ENCODE measurements around the gene SULT1A1. TPM values are rescaled to one million over a fixed set of nuclear protein-coding genes. Genes with fewer than 3 reads are reported as not detected.

SULT1A1 gene
- polyA plus RNA-seq, 3 donors = 96.3 to 362 (median 320) TPM

DNA sequence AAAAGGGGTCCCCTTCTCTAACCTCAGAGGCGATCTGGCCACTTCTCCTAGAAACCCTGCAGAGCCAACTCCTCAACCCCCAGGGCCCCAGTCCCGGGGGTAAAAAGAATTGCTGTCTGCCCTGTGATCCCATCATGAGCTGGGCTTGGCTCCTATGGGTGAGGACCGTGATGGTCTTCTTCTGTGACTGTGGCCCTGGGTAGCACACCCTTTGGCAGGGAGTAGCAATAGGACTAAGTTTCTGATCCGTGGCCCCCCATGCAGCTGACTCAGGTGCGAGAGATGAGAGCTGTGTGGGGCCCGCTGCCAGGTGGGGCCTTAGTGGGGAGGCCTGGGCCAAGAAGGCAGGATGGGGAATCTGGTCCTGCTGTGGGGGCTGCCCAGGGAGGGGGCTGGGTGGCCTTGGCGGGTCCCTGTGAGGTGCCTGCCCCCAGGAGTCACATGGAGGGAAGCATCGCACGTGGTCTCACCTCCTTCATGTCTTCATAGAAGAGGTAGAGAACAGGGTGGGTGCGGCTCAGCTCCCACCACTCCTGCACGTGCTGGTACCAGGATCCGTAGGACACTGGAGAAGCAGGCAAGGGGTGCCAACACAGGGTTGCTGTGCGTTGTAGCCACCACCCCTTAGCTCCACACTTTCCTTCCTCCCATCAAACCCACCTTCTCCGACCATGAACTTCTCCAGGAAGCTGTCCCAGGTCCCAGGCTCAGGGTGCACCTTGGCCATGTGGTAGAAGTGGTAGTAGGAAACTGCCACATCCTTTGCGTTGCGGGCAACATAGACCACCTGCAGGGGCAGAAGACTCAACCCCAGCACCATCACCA is 3.3 kb downstream of the SULT1A1 start:
- H3K4me2 ChIP-seq (replicated peaks; ENCODE audit: extremely low read depth, low read length, poor library complexity, severe bottlenecking) = no peak overlapping the region
- H3K4me1 Mint-ChIP-seq = peaks cover 47% of the 10 kb centered on the region
- H3K36me3 ChIP-seq (replicated peaks in 1 of 2; ENCODE audit: control insufficient read depth in 1 of 2, insufficient read depth in 2 of 2, low read length in 2 of 2) = peaks cover 18 to 28% of the 10 kb centered on the region in 2 donors
- H3K9ac ChIP-seq (ENCODE audit: insufficient read depth, low read length, poor library complexity, severe bottlenecking) = no peak overlapping the region
- no peak overlapping the region for H3K27ac ChIP-seq (ENCODE audit: low read depth in 1 of 2, low read length in 2 of 2)
- peaks cover 46 to 57% of the 10 kb centered on the region in 2 donors for H3K36me3 Mint-ChIP-seq
- WGBS (ENCODE audit: insufficient coverage) = 68% methylated on average over 5 of the region's 16 CpGs
- H3K4me1 ChIP-seq (ENCODE audit: control insufficient read depth in 1 of 2, insufficient read depth in 2 of 2, low read length in 2 of 2) = peaks cover 30 to 35% of the 10 kb centered on the region in 2 donors
- intact Hi-C loops (cut with micrococcal nuclease) = no loop called here
- H3K27me3 ChIP-seq (ENCODE audit: control insufficient read depth in 2 of 2, insufficient read depth in 2 of 2, low read length in 2 of 2) = no peaks in the 10 kb centered on the region
- H3K9me3 Mint-ChIP-seq = no peaks in the 10 kb centered on the region
- DNase-seq = no peak
- H3K4me3 ChIP-seq (replicated peaks in 1 of 3; ENCODE audit: low read depth in 2 of 3, low read length in 3 of 3) = no peak overlapping the region
- TF ChIP-seq, protein P1, sequence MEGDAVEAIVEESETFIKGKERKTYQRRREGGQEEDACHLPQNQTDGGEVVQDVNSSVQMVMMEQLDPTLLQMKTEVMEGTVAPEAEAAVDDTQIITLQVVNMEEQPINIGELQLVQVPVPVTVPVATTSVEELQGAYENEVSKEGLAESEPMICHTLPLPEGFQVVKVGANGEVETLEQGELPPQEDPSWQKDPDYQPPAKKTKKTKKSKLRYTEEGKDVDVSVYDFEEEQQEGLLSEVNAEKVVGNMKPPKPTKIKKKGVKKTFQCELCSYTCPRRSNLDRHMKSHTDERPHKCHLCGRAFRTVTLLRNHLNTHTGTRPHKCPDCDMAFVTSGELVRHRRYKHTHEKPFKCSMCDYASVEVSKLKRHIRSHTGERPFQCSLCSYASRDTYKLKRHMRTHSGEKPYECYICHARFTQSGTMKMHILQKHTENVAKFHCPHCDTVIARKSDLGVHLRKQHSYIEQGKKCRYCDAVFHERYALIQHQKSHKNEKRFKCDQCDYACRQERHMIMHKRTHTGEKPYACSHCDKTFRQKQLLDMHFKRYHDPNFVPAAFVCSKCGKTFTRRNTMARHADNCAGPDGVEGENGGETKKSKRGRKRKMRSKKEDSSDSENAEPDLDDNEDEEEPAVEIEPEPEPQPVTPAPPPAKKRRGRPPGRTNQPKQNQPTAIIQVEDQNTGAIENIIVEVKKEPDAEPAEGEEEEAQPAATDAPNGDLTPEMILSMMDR (IDR thresholded peaks at IDR 0.05) = no peak
- H3K9me3 ChIP-seq (replicated peaks in 1 of 2; ENCODE audit: control insufficient read depth in 1 of 2, insufficient read depth in 1 of 2, low read length in 2 of 2) = no peaks in the 10 kb centered on the region
- H3K4me3 Mint-ChIP-seq = no peak overlapping the region
- H4K20me1 ChIP-seq (ENCODE audit: insufficient read depth, low read length) = peaks cover 18% of the 10 kb centered on the region
- H3K79me2 ChIP-seq (ENCODE audit: insufficient read depth, low read length) = peaks cover 31% of the 10 kb centered on the region
- H2AFZ ChIP-seq (ENCODE audit: insufficient read depth, low read depth, low read length, poor library complexity, severe bottlenecking) = no peak overlapping the region
- H3K27ac Mint-ChIP-seq = peak overlapping the region in 3 of 7 donors; percentile 3 to 54 (median 15)
- H3K27me3 Mint-ChIP-seq (ENCODE audit: low read depth in 3 of 3) = peaks cover 1 to 3% (median 1%) of the 10 kb centered on the region in 3 donors

DNA sequence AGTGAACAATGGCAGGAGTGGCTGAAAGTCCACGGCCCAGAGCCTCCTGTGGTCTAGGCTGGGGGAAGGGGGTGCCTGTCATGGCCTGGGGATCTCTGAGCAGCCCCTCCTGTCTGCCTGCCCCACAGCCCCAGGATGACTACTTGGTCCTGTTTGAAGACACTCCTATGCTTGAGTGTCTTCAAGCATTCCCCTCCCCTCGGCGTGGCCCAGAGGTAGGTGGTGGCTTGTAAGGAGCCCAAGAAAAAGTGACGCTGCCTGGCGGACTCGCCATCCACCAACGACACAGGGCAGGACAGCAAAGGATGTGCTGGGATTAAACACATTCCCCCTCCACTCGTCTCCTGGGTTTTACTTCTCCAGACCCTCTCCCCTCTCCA is 5.7 kb downstream of the SULT1A1 start:
- Mint-ChIP-seq H3K4me3 (no peak overlapping the region), H3K4me1 (peaks cover 27% of the 10 kb centered on the region), H3K9me3 (no peaks in the 10 kb centered on the region), H3K27ac (peak overlapping the region in 4 of 7 donors; percentile 40 to 63 (median 54)), H3K36me3 (peaks cover 45 to 57% of the 10 kb centered on the region in 2 donors), H3K27me3 (ENCODE audit: low read depth in 3 of 3) (peaks cover 1 to 6% (median 5%) of the 10 kb centered on the region in 3 donors)
- no peak overlapping the region for H3K27ac ChIP-seq (ENCODE audit: low read depth in 1 of 2, low read length in 2 of 2)
- no peak overlapping the region for H3K9ac ChIP-seq (ENCODE audit: insufficient read depth, low read length, poor library complexity, severe bottlenecking)
- H3K9me3 ChIP-seq (replicated peaks in 1 of 2; ENCODE audit: control insufficient read depth in 1 of 2, insufficient read depth in 1 of 2, low read length in 2 of 2) = no peaks in the 10 kb centered on the region
- H3K27me3 ChIP-seq (ENCODE audit: control insufficient read depth in 2 of 2, insufficient read depth in 2 of 2, low read length in 2 of 2) = no peaks in the 10 kb centered on the region
- H3K4me3 ChIP-seq (replicated peaks in 1 of 3; ENCODE audit: low read depth in 2 of 3, low read length in 3 of 3) = no peak overlapping the region
- 97% methylated on average over 5 of the region's 8 CpGs for WGBS (ENCODE audit: insufficient coverage)
- peaks cover 18 to 28% of the 10 kb centered on the region in 2 donors for H3K36me3 ChIP-seq (replicated peaks in 1 of 2; ENCODE audit: control insufficient read depth in 1 of 2, insufficient read depth in 2 of 2, low read length in 2 of 2)
- no peak for DNase-seq
- no peak overlapping the region for H3K4me2 ChIP-seq (replicated peaks; ENCODE audit: extremely low read depth, low read length, poor library complexity, severe bottlenecking)
- H3K79me2 ChIP-seq (ENCODE audit: insufficient read depth, low read length) = peaks cover 12% of the 10 kb centered on the region
- peaks cover 18% of the 10 kb centered on the region for H4K20me1 ChIP-seq (ENCODE audit: insufficient read depth, low read length)
- H2AFZ ChIP-seq (ENCODE audit: insufficient read depth, low read depth, low read length, poor library complexity, severe bottlenecking) = no peak overlapping the region
- intact Hi-C loops (cut with micrococcal nuclease) = no loop called here
- TF ChIP-seq, protein P1 (IDR thresholded peaks at IDR 0.05) = no peak
- peaks cover 12 to 14% of the 10 kb centered on the region in 2 donors for H3K4me1 ChIP-seq (ENCODE audit: control insufficient read depth in 1 of 2, insufficient read depth in 2 of 2, low read length in 2 of 2)

All from CD14-positive monocyte (primary cell).